Trophoblast cell (in vitro differentiated cells and primary cell): ENCODE measurements around the gene SEMA5A.

Experiments
- DNase-seq, 2 donors: peaks; one replicate each; pipeline ENCODE4 v3.0.0-alpha.2; 2016
- H2AFZ ChIP-seq: 2 replicates; pipeline ENCODE4 v1.6.1; 2013; ENCODE audit warnings: low read length, moderate library complexity, mild to moderate bottlenecking; ENCODE audit not compliant: insufficient read depth, poor library complexity
- H2AK5ac ChIP-seq: 2 replicates; pipeline ENCODE4 v1.6.1; 2013; ENCODE audit warnings: mild to moderate bottlenecking, low read length
- H2BK120ac ChIP-seq: 2 replicates; pipeline ENCODE4 v1.6.1; 2013; ENCODE audit warnings: low read length, mild to moderate bottlenecking, moderate library complexity; ENCODE audit not compliant: insufficient read depth, poor library complexity
- H2BK12ac ChIP-seq: 2 replicates; pipeline ENCODE4 v1.6.1; 2013; ENCODE audit warnings: mild to moderate bottlenecking, low read length, moderate library complexity
- H2BK5ac ChIP-seq: 2 replicates; pipeline ENCODE4 v1.6.1; 2013; ENCODE audit warnings: low read length, low read depth, moderate library complexity, mild to moderate bottlenecking; ENCODE audit not compliant: poor library complexity
- H3K14ac ChIP-seq: 2 replicates; pipeline ENCODE4 v1.6.1; 2013; ENCODE audit warnings: mild to moderate bottlenecking, low read length
- H3K18ac ChIP-seq: 2 replicates; pipeline ENCODE4 v1.6.1; 2013; ENCODE audit warnings: mild to moderate bottlenecking, low read length
- H3K23ac ChIP-seq: 2 replicates; pipeline ENCODE4 v1.6.1; 2013; ENCODE audit warnings: low read length
- H3K27ac ChIP-seq: 2 replicates; pipeline ENCODE4 v1.5.1; 2013; ENCODE audit warnings: low read depth, mild to moderate bottlenecking, inconsistent platforms, low read length, moderate library complexity
- H3K27me3 ChIP-seq: 2 replicates; pipeline ENCODE4 v1.6.1; 2013; ENCODE audit warnings: inconsistent platforms, mild to moderate bottlenecking, low read length, moderate library complexity; ENCODE audit not compliant: insufficient read depth
- H3K36me3 ChIP-seq, 2 experiments: 1 replicate in 1 of 2; 2 replicates in 1 of 2; pipeline ENCODE4 v1.6.1; 2013; ENCODE audit warnings: low read length in 2 of 2, mild to moderate bottlenecking in 2 of 2, moderate library complexity in 1 of 2; ENCODE audit not compliant: insufficient read depth in 2 of 2, control insufficient read depth in 1 of 2
- H3K4ac ChIP-seq: 2 replicates; pipeline ENCODE4 v1.6.1; 2013; ENCODE audit warnings: low read depth, mild to moderate bottlenecking, low read length, moderate library complexity
- H3K4me1 ChIP-seq, 2 experiments: 1 replicate in 1 of 2; 2 replicates in 1 of 2; pipeline ENCODE4 v1.6.1; 2013; ENCODE audit warnings: low read length in 2 of 2, mild to moderate bottlenecking in 2 of 2, moderate library complexity in 1 of 2; ENCODE audit not compliant: insufficient read depth in 2 of 2, control insufficient read depth in 1 of 2
- H3K4me2 ChIP-seq: 2 replicates; pipeline ENCODE4 v1.6.1; 2013; ENCODE audit warnings: inconsistent platforms, mild to moderate bottlenecking, low read length, moderate library complexity
- H3K4me3 ChIP-seq: 2 replicates; pipeline ENCODE4 v1.5.1; 2013; ENCODE audit warnings: mild to moderate bottlenecking, low read depth, low read length, inconsistent platforms
- H3K79me1 ChIP-seq: one replicate; pipeline ENCODE4 v1.6.1; 2013; ENCODE audit warnings: low read length
- H3K79me2 ChIP-seq: 2 replicates; pipeline ENCODE4 v1.6.1; 2013; ENCODE audit warnings: low read length, mild to moderate bottlenecking; ENCODE audit not compliant: control insufficient read depth, insufficient read depth, poor library complexity
- H3K9ac ChIP-seq: 2 replicates; pipeline ENCODE4 v1.6.1; 2013; ENCODE audit warnings: mild to moderate bottlenecking, low read length
- H3K9me3 ChIP-seq: 2 replicates; pipeline ENCODE4 v1.6.1; 2013; ENCODE audit warnings: low read depth, mild to moderate bottlenecking, control low read depth, inconsistent platforms, low read length; ENCODE audit not compliant: insufficient read depth
- H4K12ac ChIP-seq: 2 replicates; pipeline ENCODE4 v1.6.1; 2013; ENCODE audit warnings: low read depth, mild to moderate bottlenecking, low read length, moderate library complexity
- H4K8ac ChIP-seq: 2 replicates; pipeline ENCODE4 v1.6.1; 2013; ENCODE audit warnings: low read depth, mild to moderate bottlenecking, low read length, moderate library complexity
- H4K91ac ChIP-seq: one replicate; pipeline ENCODE4 v1.6.1; 2013; ENCODE audit warnings: low read depth, mild to moderate bottlenecking, low read length, moderate library complexity
- WGBS: extraction: QIAGEN DNeasy Blood & Tissue Kit; methylation state at CpG from one replicate; pipeline ENCODE4 v1.1.7; 2013; ENCODE audit warnings: missing lambda C conversion rate; ENCODE audit not compliant: insufficient read length, insufficient coverage; ENCODE audit errors: extremely low coverage; 5-methylcytosine and 5-hydroxymethylcytosine counted together

SEMA5A gene

GRCh38 chr5:9329125-9329524 is 216.8 kb downstream of the SEMA5A start:
- no peak overlapping the region for H4K91ac ChIP-seq
- no peak overlapping the region for H4K8ac ChIP-seq
- no peaks in the 10 kb centered on the region for H3K79me2 ChIP-seq
- H3K79me1 ChIP-seq, result no peaks in the 10 kb centered on the region
- no peak overlapping the region for H2AFZ ChIP-seq
- H3K9me3 ChIP-seq, result peaks cover 5% of the 10 kb centered on the region
- H3K23ac ChIP-seq, result no peak overlapping the region
- H2BK120ac ChIP-seq, result no peak overlapping the region
- no CpG with 5 or more reads among the region's 4 CpGs for WGBS
- H3K4me2 ChIP-seq, result no peak overlapping the region
- no peak overlapping the region for H3K27ac ChIP-seq
- H2AK5ac ChIP-seq, result no peak overlapping the region
- H3K4me1 ChIP-seq, result peaks cover 0 to 2% of the 10 kb centered on the region in 2 experiments
- H3K14ac ChIP-seq, result no peak overlapping the region
- H3K18ac ChIP-seq, result no peak overlapping the region
- no peak for DNase-seq
- no peak overlapping the region for H4K12ac ChIP-seq
- no peak overlapping the region for H2BK12ac ChIP-seq
- H3K36me3 ChIP-seq, result peaks cover 8 to 14% of the 10 kb centered on the region in 2 experiments
- H2BK5ac ChIP-seq, result no peak overlapping the region
- no peak overlapping the region for H3K4ac ChIP-seq
- no peak overlapping the region for H3K4me3 ChIP-seq
- H3K27me3 ChIP-seq, result no peaks in the 10 kb centered on the region
- no peak overlapping the region for H3K9ac ChIP-seq

- Histone ChIP-seq H4K91ac (no peak overlapping the region), H3K18ac (no peak overlapping the region), H3K9ac (no peak overlapping the region), H3K4me2 (no peak overlapping the region), H2BK120ac (no peak overlapping the region), H3K27me3 (no peaks in the 10 kb centered on the region), H2BK12ac (no peak overlapping the region), H3K36me3 (peaks cover 1 to 6% of the 10 kb centered on the region in 2 experiments), H3K23ac (no peak overlapping the region), H3K79me2 (no peaks in the 10 kb centered on the region), H3K9me3 (no peaks in the 10 kb centered on the region), H3K27ac (no peak overlapping the region), H4K12ac (no peak overlapping the region), H3K4me1 (no peaks in the 10 kb centered on the region), H2AK5ac (no peak overlapping the region), H2AFZ (no peak overlapping the region), H3K14ac (no peak overlapping the region), H3K79me1 (no peaks in the 10 kb centered on the region), H3K4ac (no peak overlapping the region), H4K8ac (no peak overlapping the region), H3K4me3 (no peak overlapping the region), H2BK5ac (no peak overlapping the region)
- WGBS, result no CpG with 5 or more reads among the region's 4 CpGs
- no peak for DNase-seq
Observed at GRCh38 chr5:9325549-9325948, 220.3 kb downstream of the SEMA5A start.

DNA sequence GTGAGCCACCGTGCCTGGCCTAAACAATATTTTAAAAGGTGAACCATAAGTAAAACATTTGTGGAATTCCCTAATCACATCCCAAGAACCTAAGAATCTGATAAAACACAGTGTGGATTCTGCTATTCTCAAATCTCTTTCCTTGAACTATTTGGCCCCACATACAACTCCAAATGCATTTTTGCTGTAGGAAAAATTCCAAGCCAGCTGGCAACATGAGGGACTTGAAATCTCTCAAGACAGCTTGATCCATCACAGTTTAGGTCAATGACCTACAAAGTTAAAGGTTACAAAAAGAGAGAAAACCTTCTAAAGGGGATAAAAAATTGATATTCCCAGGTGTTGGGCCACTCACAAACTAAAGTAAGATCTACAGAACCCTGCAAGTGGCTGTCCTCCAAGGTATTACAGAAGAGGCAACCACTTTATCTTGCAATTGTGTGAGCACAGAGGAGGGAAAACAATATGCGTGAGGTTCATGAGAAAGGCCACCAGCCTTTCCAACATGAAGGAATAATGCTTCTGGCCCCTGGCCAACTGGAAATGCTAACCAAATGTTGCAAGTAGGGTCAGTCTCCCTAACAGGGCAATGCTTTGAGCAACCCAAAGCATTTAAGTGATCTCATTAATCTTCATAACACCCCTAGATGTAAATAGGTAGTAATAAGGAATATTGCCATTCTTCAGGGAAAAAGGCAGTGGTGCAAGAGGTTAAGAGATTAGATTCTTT is 221.4 kb downstream of the SEMA5A start:
- H2BK5ac ChIP-seq, result no peak overlapping the region
- no peak overlapping the region for H3K23ac ChIP-seq
- H4K12ac ChIP-seq, result no peak overlapping the region
- peaks cover 3 to 12% of the 10 kb centered on the region in 2 experiments for H3K36me3 ChIP-seq
- H4K91ac ChIP-seq, result no peak overlapping the region
- H2BK12ac ChIP-seq, result no peak overlapping the region
- no peaks in the 10 kb centered on the region for H3K79me1 ChIP-seq
- H3K9me3 ChIP-seq, result no peaks in the 10 kb centered on the region
- H3K9ac ChIP-seq, result no peak overlapping the region
- no peak overlapping the region for H3K18ac ChIP-seq
- no peak overlapping the region for H3K27ac ChIP-seq
- no CpG with 5 or more reads among the region's 2 CpGs for WGBS
- peak; percentile 36 to 89 for DNase-seq
- no peaks in the 10 kb centered on the region for H3K79me2 ChIP-seq
- H3K4me1 ChIP-seq, result no peaks in the 10 kb centered on the region
- H2AFZ ChIP-seq, result no peak overlapping the region
- H2BK120ac ChIP-seq, result no peak overlapping the region
- H4K8ac ChIP-seq, result no peak overlapping the region
- H3K4me2 ChIP-seq, result no peak overlapping the region
- no peak overlapping the region for H3K4me3 ChIP-seq
- H3K14ac ChIP-seq, result no peak overlapping the region
- no peak overlapping the region for H3K4ac ChIP-seq
- no peak overlapping the region for H2AK5ac ChIP-seq
- no peaks in the 10 kb centered on the region for H3K27me3 ChIP-seq

GRCh38 chr5:9320652-9321051 is 225.2 kb downstream of the SEMA5A start:
- H2BK5ac ChIP-seq, result no peak overlapping the region
- no peaks in the 10 kb centered on the region for H3K9me3 ChIP-seq
- no peak overlapping the region for H4K12ac ChIP-seq
- DNase-seq, result no peak
- WGBS, result no CpG with 5 or more reads among the region's 3 CpGs
- no peak overlapping the region for H3K4me3 ChIP-seq
- H3K36me3 ChIP-seq, result peaks cover 3 to 9% of the 10 kb centered on the region in 2 experiments
- no peaks in the 10 kb centered on the region for H3K27me3 ChIP-seq
- no peaks in the 10 kb centered on the region for H3K79me2 ChIP-seq
- H3K14ac ChIP-seq, result no peak overlapping the region
- H4K8ac ChIP-seq, result no peak overlapping the region
- H3K79me1 ChIP-seq, result no peaks in the 10 kb centered on the region
- no peak overlapping the region for H3K4me2 ChIP-seq
- no peak overlapping the region for H2BK120ac ChIP-seq
- H3K18ac ChIP-seq, result no peak overlapping the region
- H3K4ac ChIP-seq, result no peak overlapping the region
- H2BK12ac ChIP-seq, result no peak overlapping the region
- no peak overlapping the region for H2AFZ ChIP-seq
- H3K27ac ChIP-seq, result no peak overlapping the region
- H3K4me1 ChIP-seq, result peaks cover 0 to 1% of the 10 kb centered on the region in 2 experiments
- H2AK5ac ChIP-seq, result no peak overlapping the region
- H3K23ac ChIP-seq, result no peak overlapping the region
- no peak overlapping the region for H4K91ac ChIP-seq
- no peak overlapping the region for H3K9ac ChIP-seq
